Stromal cell of bone marrow (primary cell): ENCODE measurements around the gene MRPL10.
A peak's percentile ranks its signal among the peaks of the same experiment; 100 is the strongest.

Experiments
- DNase-seq: peaks from one replicate; pipeline ENCODE4 v3.0.0-alpha.2; 2012; ENCODE audit warnings: low read depth

The MRPL10 gene

DNA sequence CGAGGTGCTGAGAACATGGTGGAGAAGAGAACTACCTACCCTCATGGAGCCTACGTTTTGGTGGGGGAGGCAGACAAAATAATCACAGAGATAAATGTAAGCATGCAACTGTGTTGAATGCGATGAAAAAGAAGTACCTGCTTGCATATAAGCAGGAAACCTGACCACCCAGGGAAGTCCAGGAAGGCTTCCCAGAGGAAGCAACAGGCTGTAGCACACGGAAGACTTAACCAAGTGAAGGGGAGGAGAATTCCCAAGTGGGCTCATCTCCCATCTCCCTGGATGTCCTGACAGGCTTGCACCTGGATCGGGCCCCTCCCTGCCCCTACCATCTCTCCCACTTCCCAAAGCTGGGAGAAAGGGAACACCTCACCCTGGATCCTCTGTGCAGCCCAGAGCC lies 7.7 kb upstream of the MRPL10 start:
- no peak for DNase-seq

DNA sequence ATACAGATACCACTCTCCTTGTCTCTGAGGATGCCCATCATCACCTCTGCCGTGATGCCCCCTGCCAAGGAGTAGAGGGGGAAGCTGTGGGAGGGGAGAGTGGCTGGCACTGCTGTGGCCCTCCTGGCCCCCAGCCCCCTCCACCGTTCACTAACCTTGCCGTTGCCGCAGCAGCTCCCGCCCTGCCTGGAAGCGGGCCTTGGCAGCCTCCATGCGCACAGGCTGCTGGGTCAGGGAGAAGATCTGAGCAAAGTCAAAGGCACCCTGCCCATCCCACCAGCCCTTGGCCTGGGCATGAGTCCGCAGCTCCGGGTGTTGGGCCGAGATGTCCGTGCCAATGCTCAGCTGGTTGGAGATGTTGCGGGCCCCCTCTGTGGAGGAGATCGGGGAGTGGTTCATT lies 7.3 kb upstream of the MRPL10 start:
- DNase-seq = no peak

DNA sequence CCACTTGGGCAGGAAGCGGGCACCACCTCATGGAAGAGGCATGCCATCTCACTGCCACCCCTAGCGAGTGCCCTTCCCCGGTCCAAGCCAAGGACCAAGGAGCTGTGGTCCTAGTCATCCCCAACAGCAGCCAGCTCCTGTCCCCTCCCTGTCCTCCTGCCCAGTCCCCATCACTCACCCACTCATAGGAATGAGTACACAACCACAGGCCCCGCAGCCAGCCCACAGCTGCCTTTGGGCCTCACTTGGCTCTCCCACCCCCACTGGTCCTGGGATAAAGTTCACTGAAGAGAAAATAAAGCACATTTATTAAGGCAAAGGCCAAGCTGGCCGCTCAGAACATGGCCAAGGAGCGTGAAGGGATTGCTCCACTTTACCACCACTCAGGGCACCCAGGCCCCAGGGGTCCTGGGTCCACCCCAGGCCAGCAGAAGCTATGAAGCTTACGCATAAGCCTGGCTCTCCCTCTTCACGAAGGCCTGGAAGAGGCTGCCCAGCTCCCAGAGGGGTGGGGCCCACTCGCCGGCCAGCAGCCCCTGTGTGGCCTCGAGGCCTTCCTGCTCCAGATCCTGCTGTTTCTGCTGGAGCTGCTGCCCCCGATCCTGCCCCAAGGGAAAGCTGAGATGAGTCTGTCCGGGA lies 6.2 kb upstream of the MRPL10 start:
- peak; percentile 14 for DNase-seq

DNA sequence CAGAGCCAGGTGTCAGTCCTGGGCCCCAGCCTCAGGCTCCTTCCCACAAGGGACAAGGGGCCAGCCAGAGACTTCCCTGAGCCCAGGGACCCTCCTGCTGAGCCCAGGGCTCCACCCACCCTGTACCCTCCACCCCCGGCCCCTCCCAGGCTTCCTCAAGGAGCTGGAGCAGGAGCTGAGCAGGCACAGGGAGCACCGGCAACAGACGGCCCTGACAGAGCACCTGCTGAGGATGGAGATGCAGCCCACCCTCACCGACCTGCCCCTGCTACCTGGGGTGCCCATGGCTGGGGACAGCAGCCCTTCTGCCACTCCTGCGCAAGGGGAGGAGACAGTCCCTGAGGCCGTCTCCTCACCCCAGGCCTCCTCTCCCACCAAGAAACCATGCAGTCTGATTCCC lies 5.3 kb upstream of the MRPL10 start:
- DNase-seq = no peak

DNA sequence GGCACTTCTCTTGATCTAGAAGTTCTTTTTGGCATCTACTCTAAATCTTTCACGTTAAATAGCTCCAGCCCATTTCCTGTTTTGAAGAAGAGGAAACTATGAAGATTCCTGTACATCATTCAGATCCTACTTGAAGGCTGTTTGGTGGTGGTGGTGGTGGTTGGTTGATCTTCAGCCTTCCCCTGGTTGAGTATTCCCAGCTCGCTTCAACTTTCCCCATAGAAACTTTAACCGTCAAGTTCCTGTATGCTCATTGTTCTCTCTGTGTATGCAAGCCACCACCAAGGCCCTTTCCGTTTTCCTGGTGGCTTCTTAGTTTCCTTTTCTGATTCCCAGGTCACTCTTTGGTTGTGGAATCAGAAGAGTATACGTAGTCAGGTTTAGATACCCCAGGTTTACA lies 3.4 kb upstream of the MRPL10 start:
- DNase-seq = no peak

DNA sequence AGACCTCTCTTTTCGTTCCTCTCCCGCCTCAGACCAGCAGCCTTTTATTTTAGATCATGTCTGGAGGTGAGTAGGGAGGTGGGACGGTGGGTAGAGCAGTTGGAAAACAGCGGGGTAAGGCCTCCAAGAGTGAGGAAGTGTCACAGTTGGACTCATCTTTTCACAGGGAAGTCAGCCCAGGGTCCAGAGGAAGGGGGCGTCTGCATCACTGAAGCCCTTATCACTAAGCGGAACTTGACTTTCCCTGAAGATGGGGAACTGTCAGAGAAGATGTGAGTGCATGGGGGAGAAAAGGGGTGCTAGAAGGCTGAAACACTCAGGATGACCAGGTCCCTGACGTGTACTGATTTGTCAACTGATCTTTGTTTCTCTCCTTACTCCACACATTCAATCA lies 590 bp upstream of the MRPL10 start:
- no peak for DNase-seq

DNA sequence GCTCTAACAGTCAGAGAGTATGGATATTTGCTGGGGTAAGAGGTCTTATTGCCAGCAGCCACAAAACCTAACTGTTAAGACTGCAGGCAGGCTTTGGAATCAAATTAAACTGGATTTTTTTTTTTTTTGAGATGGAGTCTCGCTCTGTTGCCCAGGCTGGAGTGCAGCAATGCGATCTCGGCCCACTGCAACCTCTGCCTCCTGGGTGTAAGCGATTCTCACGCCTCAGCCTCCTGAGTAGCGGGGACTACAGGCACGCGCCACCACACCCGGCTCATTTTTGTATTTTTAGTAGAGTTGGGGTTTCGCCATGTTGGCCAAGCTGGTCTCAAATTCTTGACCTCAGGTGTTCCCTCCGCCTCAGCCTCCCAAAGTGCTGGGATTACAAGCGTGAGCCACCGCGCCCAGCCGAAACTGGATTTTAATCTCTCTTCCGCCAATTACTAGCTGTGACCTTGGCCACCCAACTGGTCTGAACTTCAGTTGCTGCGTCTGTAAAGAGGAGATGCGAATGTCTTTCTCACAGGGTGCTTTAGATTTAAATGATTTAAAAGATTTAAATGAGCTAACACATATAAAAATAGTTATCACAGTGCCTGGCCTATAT lies 842 bp downstream of the MRPL10 start:
- no peak for DNase-seq

DNA sequence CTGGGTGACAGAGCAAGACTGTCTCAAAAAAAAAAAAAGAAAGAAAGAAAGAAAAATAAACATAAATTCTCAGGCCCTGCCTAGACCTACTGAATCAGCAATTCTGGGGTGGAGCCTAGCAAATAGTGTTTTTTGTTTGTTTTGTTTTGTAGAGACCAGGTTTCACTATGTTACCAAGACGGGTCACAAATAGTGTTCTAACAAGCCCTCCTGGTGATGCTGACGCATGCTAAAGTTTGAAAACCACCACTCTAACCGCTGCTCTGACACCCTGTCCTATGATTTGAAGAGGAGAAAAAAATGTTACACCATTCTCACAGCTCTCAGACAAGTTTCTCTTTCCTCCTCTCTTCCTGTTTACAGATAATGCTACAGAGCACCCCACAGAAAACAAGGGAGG lies 1.5 kb downstream of the MRPL10 start:
- DNase-seq = no peak

DNA sequence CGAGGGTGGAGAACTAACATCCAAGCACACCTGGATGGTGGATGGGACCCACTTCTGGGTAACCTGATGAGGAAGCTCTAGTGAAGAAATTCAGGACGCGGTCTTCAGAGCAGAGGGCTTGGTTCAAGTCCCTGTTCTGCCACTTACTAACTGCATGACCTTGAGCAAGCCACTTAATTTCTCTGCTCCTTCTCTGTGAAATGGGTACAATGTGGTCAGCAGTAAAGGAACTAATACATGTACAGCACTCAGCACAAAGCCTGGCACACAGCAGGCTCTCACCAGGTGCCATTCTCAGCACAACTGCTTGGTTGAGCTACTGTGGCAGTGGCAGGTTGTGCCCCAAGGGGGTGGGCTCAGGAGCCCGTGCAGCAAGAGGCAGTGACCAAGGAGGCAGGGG lies 7.8 kb downstream of the MRPL10 start:
- DNase-seq = no peak

DNA sequence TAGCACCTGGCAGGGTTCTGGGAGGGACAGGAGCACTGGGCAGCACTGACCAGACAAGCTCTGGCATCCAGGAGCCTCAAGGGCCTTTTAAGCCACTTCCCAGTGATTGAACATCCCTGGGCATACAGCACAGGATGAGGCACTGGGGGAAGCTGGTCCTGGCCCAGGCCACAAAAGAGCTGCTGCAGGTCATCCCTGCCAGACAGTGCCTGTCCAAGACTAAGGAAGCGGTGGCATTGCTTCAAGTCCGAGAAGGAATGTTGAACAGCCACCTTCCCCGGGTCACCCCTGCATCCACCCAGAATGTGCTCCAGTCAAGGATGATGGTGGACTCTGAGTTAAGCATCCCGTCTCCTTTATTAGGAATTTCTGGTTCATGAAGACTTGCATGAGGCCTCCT lies 8.6 kb downstream of the MRPL10 start:
- no peak for DNase-seq

DNA sequence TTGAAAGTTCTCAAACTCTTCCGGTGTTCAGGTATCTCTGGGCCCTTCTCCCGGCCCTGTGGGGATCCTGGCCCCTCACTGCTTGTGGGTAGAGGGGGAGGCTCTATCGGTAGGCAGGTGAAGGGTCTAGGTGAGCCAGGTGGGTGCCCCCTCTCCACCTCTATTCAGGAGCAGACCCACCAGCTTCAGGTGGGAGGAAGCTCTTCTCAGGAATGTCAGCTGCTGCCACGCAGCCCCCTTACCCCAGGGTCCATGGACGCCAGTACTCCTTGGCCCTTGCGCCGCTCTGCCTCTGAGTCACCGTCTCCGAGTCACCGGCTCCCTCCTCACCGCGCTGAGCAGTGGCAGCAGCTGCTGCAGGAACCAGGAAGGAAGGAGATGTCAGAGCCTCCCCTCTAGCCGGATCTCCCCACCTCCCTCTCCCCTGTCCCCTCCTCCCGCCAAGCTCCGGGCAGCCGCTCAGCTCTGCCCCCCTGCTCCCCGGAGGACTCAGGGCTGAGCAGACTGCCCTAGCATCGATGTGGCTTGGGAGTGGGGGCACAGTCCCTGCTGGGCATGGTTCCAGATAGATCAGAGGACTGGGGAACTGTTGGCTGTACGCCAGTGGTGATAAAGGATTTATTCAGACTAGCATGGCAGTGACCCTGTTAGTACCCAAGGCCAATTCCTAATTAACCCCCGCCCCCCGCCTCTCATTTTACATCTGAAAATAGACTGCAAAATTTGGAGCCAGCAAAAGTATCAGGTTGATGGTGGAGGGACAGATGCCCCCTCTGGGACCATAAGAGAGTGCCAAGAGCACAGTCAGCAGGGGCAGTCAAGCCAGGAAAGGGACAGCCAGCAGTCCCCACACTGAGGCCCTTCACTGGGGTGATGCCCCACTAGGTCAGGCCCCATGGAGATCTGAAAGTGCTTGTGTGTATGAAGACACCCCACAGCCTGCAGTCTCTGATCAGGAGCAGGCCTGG lies 9.6 kb downstream of the MRPL10 start, which contains the start of gene OSBPL7:
OSBPL7 (minus strand) TSS at position 371 of the 968 bp plus-strand sequence. CDS start 1,516 bp downstream, outside the sequence.
- DNase-seq = peak; percentile 60

DNA sequence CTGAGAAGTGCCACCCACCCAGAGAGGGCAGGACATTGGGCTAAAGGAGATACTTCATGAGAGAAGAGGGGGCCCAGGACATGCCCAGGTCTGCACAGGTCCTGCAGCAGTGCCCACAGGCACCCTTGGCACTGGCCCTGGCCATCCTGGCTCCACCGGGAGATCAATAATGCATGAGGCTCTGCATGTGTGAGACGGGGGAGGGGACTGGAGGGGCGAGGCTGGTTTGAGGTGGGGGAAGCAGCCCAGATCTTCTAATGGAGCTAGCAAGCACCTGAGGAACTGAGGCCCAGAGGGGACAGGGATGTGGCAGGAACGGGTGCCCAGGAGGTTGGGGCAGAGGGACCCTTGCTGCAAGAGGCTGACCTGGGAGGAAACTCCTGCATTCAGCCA lies 10.3 kb downstream of the MRPL10 start:
- no peak for DNase-seq

DNA sequence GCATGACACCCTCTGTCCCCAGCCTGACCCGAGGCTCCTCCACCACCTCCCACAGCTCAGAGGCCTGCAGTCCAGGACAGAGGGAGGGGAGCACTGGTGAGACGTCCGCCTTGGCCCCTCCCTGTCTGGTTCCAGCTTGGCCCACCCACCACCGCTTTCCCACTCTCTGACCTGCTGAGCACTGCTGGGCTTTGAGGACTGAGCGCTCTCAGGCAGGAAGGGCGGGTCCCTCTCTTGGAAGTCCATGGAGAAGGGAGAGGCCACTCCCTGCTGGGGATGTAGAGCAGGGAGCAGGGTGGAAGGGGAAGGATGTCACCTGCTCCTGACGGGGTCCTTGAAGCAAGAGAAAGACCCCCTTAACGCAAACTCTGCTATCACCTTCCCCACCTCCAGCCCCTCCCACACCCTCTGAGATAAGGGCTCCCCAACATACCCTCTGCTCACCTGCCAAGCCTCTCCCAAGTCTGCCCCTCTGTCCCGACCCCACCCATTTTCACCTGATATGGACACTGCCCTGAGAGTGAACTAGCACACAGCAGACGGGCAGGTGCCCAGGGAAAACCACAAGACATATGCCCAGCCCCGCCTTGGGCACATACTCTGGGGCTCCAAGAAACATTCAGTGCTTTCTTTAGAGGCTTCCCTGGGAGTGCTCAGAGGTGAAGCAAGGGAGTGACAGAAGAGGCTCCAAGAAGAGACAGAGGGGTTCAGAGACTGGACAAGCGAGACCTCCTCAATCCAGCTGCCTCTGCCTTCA lies 11.1 kb downstream of the MRPL10 start:
- DNase-seq = no peak

DNA sequence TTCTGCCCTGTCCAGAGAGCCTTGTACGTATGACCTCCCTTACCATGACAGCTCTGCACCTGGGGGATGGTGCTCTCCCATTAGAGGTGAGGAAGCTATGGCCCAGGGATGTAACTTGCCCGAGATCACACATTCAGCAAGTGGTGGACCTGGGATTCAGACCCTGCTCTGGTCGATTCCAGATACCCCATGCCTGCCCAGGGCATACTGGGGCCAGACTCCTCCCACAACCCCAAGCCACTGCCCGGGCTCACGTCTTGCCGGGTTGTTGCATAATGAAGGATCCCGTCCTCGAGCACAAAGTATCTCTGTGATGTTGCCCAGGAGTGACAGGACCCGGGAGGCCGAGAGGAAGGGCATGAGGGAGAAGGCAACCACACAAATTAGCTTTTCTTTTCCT lies 11.9 kb downstream of the MRPL10 start:
- no peak for DNase-seq

DNA sequence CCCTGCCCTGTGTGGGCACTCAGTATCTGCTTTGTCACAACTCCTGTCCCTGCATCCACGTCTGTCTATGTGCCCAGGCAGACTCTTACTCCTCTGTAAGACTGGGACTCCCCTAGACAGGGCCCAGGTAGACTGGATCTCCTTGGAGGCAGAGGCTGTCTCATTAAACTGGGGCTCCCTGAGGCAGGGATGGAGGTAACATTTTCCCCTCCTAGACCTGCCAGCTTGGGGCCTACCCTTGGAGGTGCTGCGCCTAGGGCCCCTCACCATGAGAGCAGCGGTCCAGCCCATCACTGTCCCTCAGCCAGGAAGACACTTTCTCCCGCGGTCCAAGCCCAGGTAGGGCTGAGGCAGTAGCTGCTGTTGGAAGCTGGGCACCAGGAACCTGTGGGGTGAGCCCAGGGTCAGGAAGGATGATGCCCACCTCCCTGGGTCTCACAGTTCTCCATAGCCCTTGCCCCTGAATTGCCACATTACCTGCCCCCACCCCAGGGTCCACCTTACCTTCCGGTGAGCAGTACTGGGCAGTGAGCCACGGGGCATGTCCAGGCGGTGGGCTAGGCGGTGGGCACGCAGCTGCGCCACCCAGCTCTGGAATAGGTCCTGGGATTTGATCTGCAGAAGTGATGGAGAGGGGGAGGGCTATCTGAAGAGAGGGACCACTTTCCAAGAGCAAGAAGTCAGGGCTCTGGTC lies 13.2 kb downstream of the MRPL10 start:
- no peak for DNase-seq

DNA sequence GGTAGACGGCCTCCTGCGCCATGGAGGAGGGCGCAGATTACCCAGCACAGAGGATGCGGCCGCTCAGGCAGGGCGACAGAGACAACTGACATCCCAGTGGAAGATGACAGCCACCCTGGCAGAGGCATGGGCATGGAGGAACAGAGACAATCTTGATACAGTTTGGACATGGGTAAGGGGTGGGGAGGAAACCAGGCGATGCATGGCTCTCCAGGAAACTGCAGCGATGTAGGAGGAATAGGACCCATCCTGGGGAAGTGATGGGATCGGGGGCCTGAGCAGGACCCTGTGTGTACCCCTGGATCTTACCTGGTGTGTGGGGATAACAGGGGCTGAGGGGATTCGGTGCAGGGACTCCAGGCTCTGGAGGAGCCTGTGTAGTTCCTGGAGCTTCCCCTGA lies 14.4 kb downstream of the MRPL10 start:
- DNase-seq = no peak

DNA sequence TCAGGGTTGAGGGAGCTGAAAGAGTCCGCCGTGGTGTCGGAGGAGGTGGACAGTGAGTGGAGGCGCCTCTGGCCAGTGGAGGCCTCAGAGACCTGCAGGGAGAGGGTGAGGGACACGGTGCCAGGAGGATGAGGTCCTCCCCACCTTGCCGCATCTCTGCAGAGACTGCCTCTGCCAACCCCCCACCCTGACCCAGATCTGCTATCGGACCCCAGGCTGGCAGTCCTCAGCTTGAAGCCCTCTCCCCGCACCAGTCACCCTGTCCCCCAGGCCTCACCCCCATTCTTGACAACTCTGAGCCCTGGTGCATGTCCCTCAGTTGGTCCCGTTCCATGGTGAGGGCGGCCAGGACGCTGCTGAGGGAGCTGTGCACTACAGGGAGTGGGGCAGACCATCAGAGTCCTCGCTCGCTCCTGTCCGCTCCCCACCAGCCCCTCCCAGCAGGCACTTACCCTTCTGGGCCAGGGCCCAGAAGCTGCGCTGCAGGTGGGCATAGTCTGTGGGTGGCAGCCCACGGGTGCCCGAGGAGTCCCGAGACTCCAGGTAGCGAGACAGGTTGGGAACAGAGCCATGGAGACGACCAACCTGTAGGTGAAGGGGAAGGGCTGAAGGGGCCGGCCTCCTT lies 15.1 kb downstream of the MRPL10 start:
- no peak for DNase-seq

DNA sequence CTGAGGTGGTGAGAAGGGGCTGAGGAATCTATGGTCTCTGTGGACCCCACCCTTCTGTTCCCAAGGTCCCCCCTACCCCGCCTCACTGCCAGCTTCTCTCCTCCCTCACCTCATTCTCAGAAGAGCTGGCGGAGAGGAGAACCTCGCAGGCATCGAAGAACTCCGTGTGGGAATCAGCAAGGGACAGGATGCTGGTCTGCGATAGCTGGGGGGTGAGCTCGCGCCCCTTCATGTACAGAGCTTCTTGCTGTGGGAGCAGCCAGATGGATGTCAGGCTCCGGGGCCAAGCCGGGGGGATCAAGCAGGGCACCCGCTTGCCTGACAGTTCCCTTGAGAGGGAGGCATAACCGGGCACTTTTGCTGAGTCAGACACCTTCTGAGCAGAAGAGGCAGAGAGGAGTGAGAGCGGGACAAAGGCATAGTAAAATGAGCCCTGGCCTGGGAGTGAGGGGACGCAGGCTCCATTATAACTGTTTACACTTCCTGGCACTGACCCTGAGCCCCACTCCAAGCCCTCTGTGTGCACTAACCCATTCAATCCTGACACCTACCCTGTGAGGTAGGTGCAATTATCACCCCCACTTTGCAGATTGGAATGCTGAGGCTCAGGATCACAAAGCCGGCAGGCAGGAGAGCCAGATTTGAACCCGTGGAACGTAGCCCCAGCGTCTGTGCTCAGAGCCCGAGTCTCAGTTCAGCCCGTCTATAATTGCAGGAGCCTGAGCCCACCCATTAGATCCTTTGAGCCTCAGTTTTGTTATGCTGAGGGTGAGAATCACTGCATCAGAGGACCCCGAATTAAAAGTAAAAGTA lies 16.0 kb downstream of the MRPL10 start:
- no peak for DNase-seq

DNA sequence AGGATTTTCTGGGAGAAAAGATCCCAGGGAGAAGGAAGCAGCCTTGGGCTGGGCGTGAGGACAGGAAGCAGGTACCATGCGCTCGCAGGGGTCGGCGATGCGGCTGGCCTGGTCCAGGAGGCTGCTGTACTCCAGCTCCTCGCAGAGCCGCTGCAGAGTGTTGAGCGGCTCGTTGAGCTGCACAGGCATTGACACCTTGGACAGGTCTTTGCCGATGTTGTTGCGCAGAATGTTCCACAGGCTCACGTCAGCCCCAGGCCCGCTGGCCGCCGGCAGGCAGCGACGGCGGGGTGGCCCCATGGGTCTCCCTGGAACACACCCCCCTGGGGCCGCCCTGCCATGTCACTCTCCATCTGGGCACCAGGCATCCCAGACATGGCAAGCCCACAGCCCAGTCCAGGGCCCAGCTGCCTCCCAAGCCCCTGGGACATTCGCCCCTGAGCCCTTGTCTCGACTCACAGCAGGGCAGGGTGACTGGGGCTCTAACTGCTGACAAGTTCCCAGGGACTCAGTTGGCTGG lies 17.8 kb downstream of the MRPL10 start:
- no peak for DNase-seq

DNA sequence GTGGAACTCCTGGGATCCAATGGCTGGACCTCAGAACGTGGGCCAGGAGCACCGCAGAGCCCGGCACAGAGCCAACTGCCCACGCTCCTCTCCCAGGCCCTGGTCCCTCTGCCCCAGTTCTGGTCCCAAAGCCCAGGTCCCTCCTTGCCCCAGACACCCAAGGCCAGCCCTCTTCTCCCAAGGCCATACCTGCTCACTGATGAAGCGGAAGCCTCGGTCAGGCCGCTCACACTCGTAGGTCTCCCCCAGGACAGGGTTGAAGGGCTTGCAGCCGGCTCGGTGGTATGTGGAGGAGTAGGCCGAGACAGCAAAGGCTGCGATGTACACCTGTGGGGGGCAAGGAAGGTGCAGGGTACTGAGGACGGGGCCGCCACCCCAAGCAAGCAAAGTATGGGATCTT lies 18.3 kb downstream of the MRPL10 start:
- no peak for DNase-seq
